Upper lobe of right lung (tissue), 1 donor: ENCODE measurements around the gene SMIM36. TPM values are rescaled to one million over a fixed set of nuclear protein-coding genes. Genes with fewer than 3 reads are reported as not detected.
A peak's percentile ranks its signal among the peaks of the same experiment; 100 is the strongest.
"Not testable (repeated sequence)": the region's sequence is repeated elsewhere in the genome, so short reads cannot be mapped to it uniquely, and the experiment has no call there.

ENCODE experiments used
- ATAC-seq: fragments of 200-7000 bp; cut with Tn5 transposase; one replicate; pipeline ENCODE4 v1.9.1; 2020; ENCODE audit warnings: mild to moderate bottlenecking, moderate library complexity
- DNase-seq: peaks from one replicate; pipeline ENCODE4 v3.0.0-alpha.2; 2020
- H3K27ac ChIP-seq: fragments of 200-600 bp; one replicate; pipeline ENCODE4 v1.8.0; 2022
- H3K27me3 ChIP-seq: fragments of 200-600 bp; one replicate; pipeline ENCODE4 v1.8.0; 2022; ENCODE audit warnings: mild to moderate bottlenecking
- H3K36me3 ChIP-seq: fragments of 200-600 bp; one replicate; pipeline ENCODE4 v1.8.0; 2022
- H3K4me1 ChIP-seq: fragments of 200-600 bp; one replicate; pipeline ENCODE4 v1.8.0; 2022
- H3K4me3 ChIP-seq: fragments of 200-600 bp; one replicate; pipeline ENCODE4 v1.8.0; 2022; ENCODE audit warnings: mild to moderate bottlenecking
- H3K9me3 ChIP-seq: fragments of 200-600 bp; one replicate; pipeline ENCODE4 v1.8.0; 2022
- intact Hi-C: fragments of 100-400 bp; cut with DNase I; formaldehyde crosslinking; loops from one replicate; pipeline ENCODE4 v1.11.0; 2022
- total RNA-seq: library from RNA; stranded (reverse); fragmentation: NEBNext Ultra II Directional; extraction: Animal tissue kit (Norgen Biotek cat#: 25700); gene quantifications from one replicate; pipeline ENCODE4 v1.2.1, GENCODE V29; 2021
- TF ChIP-seq, protein P1 (sequence below): fragments of 200-600 bp; IDR thresholded peaks from one replicate; pipeline ENCODE4 v1.8.0; 2022; ENCODE audit warnings: antibody characterized with exemption
- donor health status: DM: no; HTN: yes; CAD: no; lungs with severe emphysema.

SMIM36 gene
- total RNA-seq, 1 donor from 2014 or later, result not detected

GRCh38 chr17:55531053-55531728 is 19.9 kb upstream of the SMIM36 start:
- Histone ChIP-seq H3K9me3 (no peaks in the 10 kb centered on the region), H3K4me3 (no peak overlapping the region), H3K4me1 (no peaks in the 10 kb centered on the region), H3K36me3 (no peaks in the 10 kb centered on the region), H3K27ac (no peak overlapping the region), H3K27me3 (no peaks in the 10 kb centered on the region)
- intact Hi-C loops, result loop anchor here (10.0 kb wide), 1 partner anchor 54 kb away; no protein-coding TSS in a partner anchor
- DNase-seq, result no peak
- TF ChIP-seq, protein P1, sequence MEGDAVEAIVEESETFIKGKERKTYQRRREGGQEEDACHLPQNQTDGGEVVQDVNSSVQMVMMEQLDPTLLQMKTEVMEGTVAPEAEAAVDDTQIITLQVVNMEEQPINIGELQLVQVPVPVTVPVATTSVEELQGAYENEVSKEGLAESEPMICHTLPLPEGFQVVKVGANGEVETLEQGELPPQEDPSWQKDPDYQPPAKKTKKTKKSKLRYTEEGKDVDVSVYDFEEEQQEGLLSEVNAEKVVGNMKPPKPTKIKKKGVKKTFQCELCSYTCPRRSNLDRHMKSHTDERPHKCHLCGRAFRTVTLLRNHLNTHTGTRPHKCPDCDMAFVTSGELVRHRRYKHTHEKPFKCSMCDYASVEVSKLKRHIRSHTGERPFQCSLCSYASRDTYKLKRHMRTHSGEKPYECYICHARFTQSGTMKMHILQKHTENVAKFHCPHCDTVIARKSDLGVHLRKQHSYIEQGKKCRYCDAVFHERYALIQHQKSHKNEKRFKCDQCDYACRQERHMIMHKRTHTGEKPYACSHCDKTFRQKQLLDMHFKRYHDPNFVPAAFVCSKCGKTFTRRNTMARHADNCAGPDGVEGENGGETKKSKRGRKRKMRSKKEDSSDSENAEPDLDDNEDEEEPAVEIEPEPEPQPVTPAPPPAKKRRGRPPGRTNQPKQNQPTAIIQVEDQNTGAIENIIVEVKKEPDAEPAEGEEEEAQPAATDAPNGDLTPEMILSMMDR, result no peak
- ATAC-seq, result no peak

- no peaks in the 10 kb centered on the region for H3K36me3 ChIP-seq
- intact Hi-C loops, result loop anchor here (10.0 kb wide), 1 partner anchor 55 kb away; no protein-coding TSS in a partner anchor
- TF ChIP-seq, protein P1, result no peak
- no peaks in the 10 kb centered on the region for H3K4me1 ChIP-seq
- H3K9me3 ChIP-seq, result no peaks in the 10 kb centered on the region
- no peak overlapping the region for H3K27ac ChIP-seq
- no peaks in the 10 kb centered on the region for H3K27me3 ChIP-seq
- ATAC-seq (no peak), DNase-seq (no peak)
- no peak overlapping the region for H3K4me3 ChIP-seq
Measured at GRCh38 chr17:55530064-55530463, 18.8 kb upstream of the SMIM36 start.

DNA sequence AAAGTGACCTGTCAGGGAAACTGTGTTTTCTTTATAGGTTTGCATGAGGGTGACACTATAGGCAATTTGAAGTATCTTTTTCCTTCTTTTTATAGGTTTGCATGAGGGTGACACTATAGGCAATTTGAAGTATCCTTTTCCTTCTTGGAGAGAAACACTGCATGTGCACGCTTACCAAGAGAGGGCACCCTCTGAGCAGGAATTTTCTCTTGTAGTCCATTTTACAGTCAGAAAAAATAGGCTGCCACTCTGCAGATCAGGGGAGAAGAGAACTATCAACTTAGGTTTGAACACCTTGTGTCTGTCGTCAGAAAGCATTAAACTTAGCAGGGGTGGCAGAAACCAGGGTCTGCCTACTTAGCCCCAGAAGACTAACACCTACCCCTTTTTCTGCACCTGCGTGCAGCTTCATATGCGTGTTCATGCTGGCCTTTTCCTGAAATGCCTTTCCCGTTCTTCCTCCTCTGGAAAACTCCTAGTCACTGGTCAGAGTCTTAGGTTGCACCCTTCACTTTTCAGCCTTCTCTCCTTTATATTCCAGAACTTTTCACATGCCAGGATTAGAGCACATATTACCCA is 16.4 kb upstream of the SMIM36 start:
- Histone ChIP-seq H3K4me1 (no peaks in the 10 kb centered on the region), H3K36me3 (no peaks in the 10 kb centered on the region), H3K27me3 (no peaks in the 10 kb centered on the region), H3K4me3 (no peak overlapping the region), H3K9me3 (no peaks in the 10 kb centered on the region), H3K27ac (no peak overlapping the region)
- TF ChIP-seq, protein P1, result peak; percentile 57
- ATAC-seq (peak; percentile 71), DNase-seq (no peak)
- intact Hi-C loops, result loop anchor here (10.0 kb wide), 2 partner anchors 187 to 247 kb away; no protein-coding TSS in a partner anchor

GRCh38 chr17:55524440-55525220 is 13.4 kb upstream of the SMIM36 start:
- Histone ChIP-seq H3K27ac (no peak overlapping the region), H3K36me3 (no peaks in the 10 kb centered on the region), H3K4me3 (no peak overlapping the region), H3K4me1 (no peaks in the 10 kb centered on the region), H3K9me3 (no peaks in the 10 kb centered on the region), H3K27me3 (no peaks in the 10 kb centered on the region)
- TF ChIP-seq, protein P1, result no peak
- no peak for DNase-seq
- intact Hi-C loops, result loop anchor here (10.0 kb wide), 2 partner anchors 190 to 250 kb away; no protein-coding TSS in a partner anchor
- no peak for ATAC-seq

- ATAC-seq, H3K4me3 ChIP-seq, H3K9me3 ChIP-seq, H3K27ac ChIP-seq, H3K4me1 ChIP-seq, H3K36me3 ChIP-seq, H3K27me3 ChIP-seq, DNase-seq: not testable (repeated sequence)
- intact Hi-C loops, result loop anchor here (10.0 kb wide), 2 partner anchors 192 to 252 kb away; no protein-coding TSS in a partner anchor
Measured at GRCh38 chr17:55523032-55523431, 11.8 kb upstream of the SMIM36 start.
